ENCODE data around the gene PRXL2C.

GRCh38 chr9:96620181-96620514 is 35.0 kb downstream of the PRXL2C start:
- TF ChIP-seq CTCF (IDR thresholded peaks at IDR 0.05) = no peak
- no peak for TF ChIP-seq POLR2A (IDR thresholded peaks at IDR 0.05)

Measured in right lobe of liver (tissue), 4 donors.